NCI-H774 (cell line): ENCODE results near the gene ODF4.
"Not testable (repeated sequence)": the region's sequence is repeated elsewhere in the genome, so short reads cannot be mapped to it uniquely, and the experiment has no call there.

ENCODE experiments used
- DNase-seq: peaks from one replicate; lab custom pipeline; 2025; lab: John Stamatoyannopoulos, UW

The ODF4 gene

DNA sequence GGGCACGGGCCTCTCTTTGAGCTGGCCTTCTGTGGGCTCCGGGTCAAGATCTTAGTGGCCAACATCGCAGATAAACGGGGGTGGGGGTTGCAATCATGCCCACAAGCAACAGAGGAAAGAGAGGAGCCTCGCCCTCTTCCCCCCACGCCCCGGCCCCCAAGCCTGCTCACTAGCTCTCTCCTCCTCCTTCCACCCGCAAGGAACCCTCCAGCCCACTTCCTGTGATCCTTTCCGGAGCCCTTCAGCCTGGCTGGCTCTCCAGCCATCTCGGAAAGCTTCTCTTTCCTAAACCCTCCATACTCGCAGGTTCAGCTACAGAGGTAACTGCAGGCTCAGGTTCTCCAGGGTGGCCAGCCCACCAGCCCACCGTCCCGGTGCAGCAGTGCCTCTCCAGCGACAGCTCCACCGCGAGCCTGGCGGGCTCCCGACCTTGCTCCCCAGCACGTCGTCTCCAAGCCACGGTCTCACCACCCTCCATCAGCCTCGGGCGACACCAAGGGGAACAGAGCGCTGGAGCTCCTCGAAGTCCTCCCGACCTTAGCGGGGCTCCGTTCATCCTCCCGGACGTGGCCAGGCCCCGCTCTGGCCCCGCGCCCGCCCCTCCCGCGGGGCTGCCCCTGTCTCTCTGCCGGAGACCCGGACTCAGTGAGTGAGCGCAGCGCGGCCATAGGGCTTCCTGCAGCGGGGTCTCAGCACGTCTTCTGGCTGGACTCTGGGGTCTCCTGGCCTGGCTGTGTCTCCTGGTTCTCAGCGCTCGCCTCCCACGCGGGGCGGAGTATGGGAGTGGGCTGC, 12.9 kb upstream of the ODF4 start:
- DNase-seq, result no peak

- no peak for DNase-seq
Observed at GRCh38 chr17:8327303-8327649, 12.4 kb upstream of the ODF4 start.

DNA sequence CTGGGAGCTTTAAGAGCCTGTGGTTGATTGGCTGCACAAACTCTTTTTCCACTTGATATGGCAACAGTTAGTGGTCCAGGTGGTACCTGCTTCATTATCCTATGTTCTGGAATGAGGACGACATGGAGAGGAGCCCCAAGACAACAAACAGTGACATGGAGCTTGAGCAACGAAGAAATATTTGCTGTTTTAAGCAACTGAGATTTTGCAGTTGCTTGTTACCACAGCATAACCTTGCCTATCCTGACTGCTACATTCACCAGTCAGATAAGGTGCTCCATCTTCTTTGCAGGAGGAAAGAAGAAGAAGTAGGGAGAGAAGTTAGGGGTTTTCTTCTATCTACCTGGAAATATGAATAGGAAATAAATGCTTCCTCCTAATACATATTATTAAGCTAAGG, 7.5 kb upstream of the ODF4 start:
- DNase-seq, result no peak

DNA sequence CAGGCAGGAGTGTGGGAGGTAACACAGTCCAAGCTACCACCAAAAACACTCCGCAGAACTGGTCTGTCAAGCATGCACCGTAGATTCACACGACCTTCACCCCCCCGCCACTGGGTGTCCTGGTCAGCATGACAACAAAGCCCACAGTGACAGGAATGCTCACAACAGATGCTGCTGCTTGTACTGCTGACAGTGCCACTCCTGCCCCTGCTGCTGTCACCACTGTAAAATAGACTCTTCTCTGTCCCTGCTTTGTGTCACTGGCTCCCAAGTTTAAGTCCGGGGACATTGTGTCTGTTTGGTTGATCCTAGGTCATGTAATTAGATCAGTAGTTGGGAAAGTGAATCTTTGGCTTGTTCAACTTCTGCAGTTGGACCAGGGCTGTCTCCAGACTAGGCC, 7.0 kb upstream of the ODF4 start:
- DNase-seq, result no peak

DNA sequence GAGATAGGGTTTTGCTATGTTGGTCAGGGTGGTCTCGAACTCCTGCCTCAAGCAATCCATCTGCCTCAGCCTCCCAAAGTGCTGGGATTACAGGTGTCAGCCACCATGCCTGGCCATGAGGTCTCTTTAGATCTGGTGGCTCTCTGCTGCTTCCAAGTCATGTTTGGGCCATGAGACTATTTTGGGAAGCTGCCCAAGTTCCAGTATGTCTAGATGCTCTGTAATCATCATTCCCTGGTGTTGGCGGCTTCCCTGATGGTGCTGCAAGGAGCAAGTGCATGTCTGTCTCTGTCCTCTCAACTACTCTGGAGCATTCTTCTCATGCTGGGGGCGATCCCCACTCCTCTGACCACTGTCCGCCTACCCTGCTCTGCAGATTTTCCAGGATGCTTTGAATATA, 6.4 kb upstream of the ODF4 start:
- DNase-seq, result no peak

- DNase-seq, result no peak
Observed at GRCh38 chr17:8337802-8338752, 1.6 kb upstream of the ODF4 start.

DNA sequence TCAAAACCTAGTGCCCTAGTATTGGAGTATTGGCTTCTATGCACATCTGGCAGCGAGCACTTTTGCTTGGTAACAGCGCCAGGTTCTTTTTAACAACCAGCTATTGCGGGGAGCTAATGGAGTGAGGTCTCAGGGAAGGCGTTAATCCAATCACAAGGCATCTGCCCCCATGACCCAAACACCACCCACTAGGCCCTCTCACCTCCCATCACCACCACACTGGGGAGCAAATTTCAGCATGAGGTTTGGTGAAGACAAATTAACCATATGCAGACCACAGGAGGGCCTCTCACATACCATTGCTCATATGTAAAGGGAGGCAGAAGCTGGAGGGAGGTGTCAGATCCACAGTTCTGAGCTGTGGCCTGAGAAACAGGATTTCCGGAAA, 893 bp upstream of the ODF4 start:
- no peak for DNase-seq

DNA sequence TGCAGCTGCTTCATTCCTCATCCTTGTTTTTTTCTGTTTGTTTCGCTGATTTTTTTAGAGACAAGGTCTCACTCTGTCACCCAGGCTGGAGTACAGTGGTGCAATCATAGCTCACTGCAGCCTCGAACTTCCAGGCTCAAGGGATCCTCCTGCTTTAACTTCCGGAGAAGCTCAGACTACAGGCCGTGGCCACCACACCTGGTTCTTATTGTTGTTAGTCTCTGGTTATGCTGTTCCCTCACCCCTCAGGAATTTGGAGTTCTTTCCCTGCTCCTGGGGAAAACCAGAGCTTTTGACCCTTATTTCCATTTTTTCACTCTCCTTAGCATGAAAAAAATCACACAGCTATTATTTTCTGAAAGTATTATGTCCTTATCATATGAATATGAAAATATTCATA, 1.8 kb downstream of the ODF4 start:
- no peak for DNase-seq

GRCh38 chr17:8345052-8345690, 5.5 kb downstream of the ODF4 start:
- no peak for DNase-seq

DNA sequence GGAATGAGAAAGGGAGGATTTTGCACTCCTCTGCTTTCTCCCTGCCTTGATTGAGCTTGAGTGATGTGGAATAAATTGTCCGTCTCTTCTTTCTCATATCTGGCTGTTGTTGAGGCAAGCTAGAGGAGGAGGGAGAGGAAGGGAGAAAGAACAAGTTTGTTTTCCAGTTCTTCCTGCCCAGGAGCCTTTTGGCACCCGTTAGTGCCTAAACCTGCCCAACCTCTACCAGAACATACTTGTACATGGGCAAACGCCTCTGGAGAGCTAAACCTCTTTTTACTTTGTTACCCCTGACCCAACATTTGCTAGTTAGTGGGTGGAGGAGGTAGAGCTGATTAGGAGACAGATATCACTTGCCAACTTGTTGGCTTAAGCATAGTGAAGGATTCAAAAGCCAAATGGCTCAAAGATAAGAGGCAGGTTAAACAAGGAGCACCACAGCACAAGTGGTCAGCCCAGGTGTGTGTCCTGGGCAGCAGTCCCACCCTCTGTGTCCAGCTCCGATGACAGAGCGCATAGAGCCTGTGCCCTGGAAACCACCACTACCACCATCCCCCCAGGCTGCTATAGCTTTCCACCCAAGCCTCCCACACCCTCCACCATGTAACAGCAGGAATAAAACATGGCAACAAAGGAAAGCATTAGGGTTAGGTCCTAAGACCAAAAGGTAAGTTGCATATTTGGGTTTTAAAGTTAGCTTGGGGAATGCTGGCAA, 6.5 kb downstream of the ODF4 start:
- DNase-seq, result no peak

DNA sequence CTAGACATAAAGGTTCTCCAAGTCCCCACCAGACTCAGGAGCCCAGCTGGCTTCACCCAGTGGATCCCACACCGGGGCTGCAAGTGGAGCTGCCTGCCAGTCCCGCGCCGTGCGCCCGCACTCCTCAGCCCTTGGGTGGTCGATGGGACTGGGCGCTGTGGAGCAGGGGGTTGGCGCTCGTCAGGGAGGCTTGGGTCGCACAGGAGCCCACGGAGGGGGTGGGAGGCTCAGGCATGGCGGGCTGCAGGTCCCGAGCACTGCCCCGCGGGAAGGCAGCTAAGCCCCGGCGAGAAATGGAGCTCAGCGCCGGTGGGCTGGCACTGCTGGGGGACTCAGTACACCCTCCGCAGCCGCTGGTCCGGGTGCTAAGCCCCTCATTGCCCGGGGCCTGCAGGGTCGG, 7.4 kb downstream of the ODF4 start:
- not testable (repeated sequence) for DNase-seq

- DNase-seq, result no peak
Observed at GRCh38 chr17:8350339-8350738, 10.7 kb downstream of the ODF4 start.

- DNase-seq, result no peak
Observed at GRCh38 chr17:8353736-8354135, 14.1 kb downstream of the ODF4 start.

DNA sequence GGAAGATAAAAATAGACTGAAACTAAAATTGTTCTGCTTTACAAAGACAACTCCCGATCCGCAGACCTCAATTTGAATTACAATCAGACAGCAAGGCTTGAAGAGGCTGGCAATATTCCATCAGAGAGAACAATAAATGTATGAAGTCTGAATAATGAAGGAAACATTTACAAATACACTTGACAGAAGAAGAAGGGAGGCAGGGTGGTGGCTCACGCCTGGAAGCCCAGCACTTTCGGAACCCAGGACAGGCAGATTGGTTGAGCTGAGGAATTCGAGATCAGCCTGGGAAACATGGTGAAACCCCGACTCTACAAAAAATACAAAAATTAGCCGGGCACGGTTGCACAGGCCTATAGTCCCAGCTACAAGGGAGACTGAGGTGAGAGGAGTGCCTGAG, 14.6 kb downstream of the ODF4 start:
- DNase-seq, result no peak

DNA sequence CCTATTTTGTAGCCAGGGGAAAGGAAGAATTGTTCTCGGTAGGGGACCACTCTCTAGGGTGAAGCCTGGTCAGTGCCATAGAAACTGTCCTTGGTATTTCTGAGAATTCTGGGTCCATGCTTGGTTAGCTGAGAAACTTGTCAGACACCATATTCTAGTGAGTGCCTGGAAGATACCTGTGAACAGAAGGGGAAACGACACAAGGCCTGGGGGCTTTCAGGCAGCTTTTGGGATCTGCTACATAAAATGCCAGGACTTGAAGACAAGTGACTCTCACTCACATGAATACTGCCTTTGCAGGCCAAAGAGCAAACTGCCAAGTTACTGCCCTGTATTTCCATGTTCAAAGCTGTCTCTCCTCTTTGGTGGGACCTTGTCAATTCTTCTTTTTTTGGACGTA, 18.3 kb downstream of the ODF4 start:
- DNase-seq, result no peak

GRCh38 chr17:8359769-8360168, 20.1 kb downstream of the ODF4 start:
- no peak for DNase-seq

- DNase-seq, result no peak
Observed at GRCh38 chr17:8360260-8360659, 20.6 kb downstream of the ODF4 start.

DNA sequence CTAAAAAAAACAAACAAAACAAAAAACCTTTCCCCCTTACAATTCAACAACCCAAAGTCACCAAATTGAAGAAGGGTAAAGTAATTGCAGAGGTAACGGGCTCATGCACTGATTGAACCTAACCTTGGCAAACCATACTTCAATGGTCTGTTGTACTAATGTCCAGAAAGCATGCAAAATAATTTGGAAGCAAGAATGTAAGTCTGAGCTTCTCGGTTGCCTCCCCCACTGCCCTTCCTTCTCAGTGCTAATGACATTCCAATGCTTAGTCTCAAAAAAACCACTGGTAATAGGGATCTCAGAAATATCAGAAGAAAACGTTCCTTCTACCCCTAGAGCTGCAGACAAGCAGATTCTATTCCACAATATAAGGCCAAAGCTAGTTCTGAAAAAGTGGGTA, 21.1 kb downstream of the ODF4 start:
- DNase-seq, result no peak

DNA sequence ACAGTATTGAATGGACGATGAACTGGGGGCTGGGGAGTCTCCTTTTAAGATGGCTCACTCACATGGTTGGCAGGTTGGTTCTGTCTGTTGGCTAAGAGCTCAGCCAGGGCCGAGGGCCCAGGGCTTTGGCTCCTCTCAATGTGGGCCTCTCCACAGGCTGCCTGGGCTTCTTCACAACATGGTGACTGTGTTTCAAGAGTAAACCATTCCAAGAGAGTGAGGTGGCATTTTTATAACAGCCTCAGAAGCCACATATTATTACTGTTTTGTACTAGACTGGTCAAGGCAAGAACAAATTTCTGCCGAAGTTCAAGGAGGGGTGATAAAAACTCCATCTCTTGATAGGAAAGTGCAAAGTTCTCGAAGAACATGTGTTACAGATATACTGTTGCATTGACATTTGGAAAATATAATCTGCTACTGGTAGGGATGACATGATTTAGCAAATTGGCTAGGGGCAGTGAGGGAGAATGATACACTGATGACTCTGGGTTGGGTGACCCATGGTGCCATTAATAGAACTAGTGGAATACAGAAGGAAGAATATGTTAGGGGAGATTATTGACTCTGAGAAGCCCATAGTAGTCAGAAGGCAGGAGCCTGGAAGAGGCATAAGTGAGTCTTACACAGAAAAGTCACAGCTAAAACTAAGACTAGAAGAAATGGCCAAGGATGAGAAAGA, 23.2 kb downstream of the ODF4 start:
- no peak for DNase-seq

- DNase-seq, result no peak
Observed at GRCh38 chr17:8365143-8365542, 25.5 kb downstream of the ODF4 start.

- no peak for DNase-seq
Observed at GRCh38 chr17:8366231-8366630, 26.6 kb downstream of the ODF4 start.

GRCh38 chr17:8368193-8368592, 28.6 kb downstream of the ODF4 start:
- DNase-seq, result no peak
